Mammary epithelial cell (primary cell): Measurements from ENCODE around the gene NCOA7.

Source experiments
- CTCF ChIP-seq, 2 donors: IDR thresholded peaks in 1 of 2; conservative IDR thresholded peaks in 1 of 2; 2 replicates each; pipeline ENCODE4 v1.5.1; 2011 to 2012; ENCODE audit warnings: inconsistent platforms in 2 of 2, low read length in 2 of 2, mild to moderate bottlenecking in 2 of 2, control low read depth in 1 of 2, low read depth in 1 of 2; ENCODE audit not compliant: insufficient read depth in 1 of 2; ENCODE audit errors: extremely low read depth in 1 of 2
- EZH2 ChIP-seq: IDR thresholded peaks from 2 replicates; pipeline ENCODE4 v1.6.1; 2012; ENCODE audit warnings: low read length, inconsistent platforms, borderline replicate concordance

- TF ChIP-seq EZH2, result no peak
- TF ChIP-seq CTCF (conservative IDR thresholded peaks at IDR 0.05 in 1 of 2, IDR thresholded peaks at IDR 0.05 in 1 of 2; ENCODE audit: extremely low read depth in 1 of 2, insufficient read depth in 1 of 2, low read depth in 1 of 2, low read length in 2 of 2), result no peak
Measured at GRCh38 chr6:125957845-125958244, 167.1 kb downstream of the NCOA7 start.
